Lung microvascular endothelial cell (primary cell): ENCODE data around the gene TMEM11. TPM values are rescaled to one million over a fixed set of nuclear protein-coding genes. Genes with fewer than 3 reads are reported as not detected.
"Not testable (repeated sequence)": the region's sequence is repeated elsewhere in the genome, so short reads cannot be mapped to it uniquely, and the experiment has no call there.

Experiments
- DNase-seq, 2 donors: peaks; one replicate each; pipeline versions ENCODE4 v3.0.0 to v3.0.0-alpha.2; 2010; ENCODE audit warnings: low read depth in 2 of 2
- total RNA-seq: library from RNA; depleted of rRNA; stranded (reverse); fragments of >200 nt; gene quantifications from 2 replicates; pipeline ENCODE4 v1.2.1, GENCODE V29; 2014

The TMEM11 gene
- total RNA-seq, 1 donor from 2014 or later = 18.1 TPM

GRCh38 chr17:21242780-21243515 lies 29.0 kb upstream of the TMEM11 start:
- DNase-seq = no peak

GRCh38 chr17:21242026-21242697 lies 28.2 kb upstream of the TMEM11 start:
- DNase-seq = no peak

DNA sequence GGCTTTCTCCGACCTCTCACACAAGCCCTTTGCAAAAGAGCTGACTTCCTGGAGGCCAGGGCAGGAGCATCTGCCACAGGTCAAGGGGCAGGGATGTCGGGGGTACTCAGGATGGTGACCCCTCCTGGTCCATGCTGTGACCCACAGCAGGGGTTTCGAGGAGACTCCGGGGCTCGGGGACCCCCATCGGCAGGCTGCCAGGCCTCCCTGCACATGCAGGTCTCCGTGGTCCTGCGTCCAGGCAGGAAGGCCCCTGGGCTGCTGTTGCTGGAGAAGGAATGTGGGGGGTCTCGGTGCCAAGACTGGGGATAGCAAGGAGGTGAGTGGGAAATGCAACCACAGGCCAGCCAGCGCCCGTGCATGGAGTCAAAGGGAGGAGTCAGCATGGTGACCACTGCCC lies 27.6 kb upstream of the TMEM11 start:
- DNase-seq = no peak

GRCh38 chr17:21240369-21241055 lies 26.6 kb upstream of the TMEM11 start:
- no peak for DNase-seq

DNA sequence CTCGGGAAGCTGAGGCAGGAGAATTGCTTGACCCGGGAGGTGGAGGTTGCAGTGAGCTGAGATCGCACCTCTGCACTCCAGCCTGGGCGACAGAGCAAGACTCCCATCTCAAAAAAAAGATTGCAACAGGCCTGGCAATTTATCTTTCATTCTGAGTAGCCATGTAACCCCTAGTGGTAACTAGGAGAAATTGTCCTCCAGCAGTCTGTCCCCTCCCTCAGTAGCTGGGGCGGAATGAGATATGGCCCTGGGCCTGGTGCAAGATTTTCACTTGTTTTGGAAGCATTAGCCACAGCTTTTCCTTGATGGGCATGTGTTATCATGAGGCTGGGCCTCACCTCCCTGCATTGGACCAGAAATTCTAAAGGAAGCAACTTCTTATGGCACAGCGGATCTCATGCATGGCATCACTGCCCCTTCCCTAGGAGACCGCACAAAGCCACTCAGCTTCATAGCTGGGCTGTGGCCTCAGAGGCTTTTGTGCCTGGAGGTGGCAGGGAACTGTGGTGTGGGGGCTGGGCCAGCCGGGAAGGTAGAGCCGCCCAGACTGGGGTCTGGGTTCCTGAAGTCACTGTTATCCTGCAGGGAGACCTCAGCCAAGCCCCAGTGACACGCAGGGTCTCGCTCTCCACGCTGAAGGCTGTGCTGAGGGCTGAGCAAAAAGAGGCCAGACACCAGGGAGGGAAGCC lies 25.9 kb upstream of the TMEM11 start:
- peak; percentile 28 to 54 for DNase-seq

DNA sequence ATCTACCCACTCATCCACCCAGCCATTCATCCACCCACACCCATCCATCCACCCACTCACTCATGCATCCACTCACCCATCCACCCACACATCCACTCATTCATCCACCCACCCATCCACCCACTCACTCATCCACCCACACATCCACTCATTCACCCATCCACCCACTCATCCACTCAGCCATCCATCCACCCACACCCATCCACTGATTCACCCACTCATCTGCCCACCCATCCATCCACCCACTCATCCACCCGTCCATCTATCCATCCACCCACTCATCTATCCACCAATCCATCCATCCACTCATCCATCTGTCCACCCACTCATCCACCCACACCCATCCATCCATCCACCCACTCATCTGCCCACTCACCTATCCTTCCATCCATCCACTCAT lies 22.0 kb upstream of the TMEM11 start:
- no peak for DNase-seq

- DNase-seq = no peak
Observed at GRCh38 chr17:21233581-21234347, 19.8 kb upstream of the TMEM11 start.

DNA sequence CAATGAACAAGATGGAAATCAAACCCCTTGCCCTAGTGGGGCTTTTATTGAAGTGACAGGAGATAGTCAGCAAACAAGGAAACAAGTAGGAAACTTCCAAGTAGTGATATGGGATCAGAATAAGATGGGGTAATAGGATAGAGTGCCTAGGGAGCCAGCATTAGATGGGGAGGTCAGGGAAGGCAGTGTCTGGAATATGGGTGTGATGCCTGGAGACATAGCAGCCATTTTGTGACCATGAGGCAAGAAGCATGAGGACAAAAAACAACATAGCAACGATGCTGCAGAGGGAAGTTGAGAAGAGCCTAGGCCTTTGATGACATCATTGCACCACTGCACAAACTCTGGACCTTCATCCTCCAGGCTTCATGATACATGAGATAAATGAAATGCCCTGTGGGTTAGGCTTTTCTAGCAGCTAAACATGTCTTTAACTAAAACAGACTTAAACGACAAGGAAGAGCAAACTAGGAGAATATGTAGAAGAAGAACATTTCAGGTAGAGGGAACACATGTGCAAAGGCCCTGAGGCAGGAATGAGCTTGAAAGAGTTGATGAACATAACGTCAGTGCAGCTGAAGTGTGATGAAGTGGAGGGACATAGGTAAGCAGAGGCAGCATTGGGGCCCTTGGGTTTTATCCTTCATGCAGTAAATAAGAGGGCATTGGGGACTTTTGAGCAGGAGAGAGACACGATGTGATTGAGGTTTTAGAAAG lies 18.2 kb upstream of the TMEM11 start:
- DNase-seq = no peak

- no peak for DNase-seq
Observed at GRCh38 chr17:21231533-21231932, 17.6 kb upstream of the TMEM11 start.

- DNase-seq = peak in 1 of 2 donors; percentile 46
Observed at GRCh38 chr17:21228845-21229244, 14.9 kb upstream of the TMEM11 start.

DNA sequence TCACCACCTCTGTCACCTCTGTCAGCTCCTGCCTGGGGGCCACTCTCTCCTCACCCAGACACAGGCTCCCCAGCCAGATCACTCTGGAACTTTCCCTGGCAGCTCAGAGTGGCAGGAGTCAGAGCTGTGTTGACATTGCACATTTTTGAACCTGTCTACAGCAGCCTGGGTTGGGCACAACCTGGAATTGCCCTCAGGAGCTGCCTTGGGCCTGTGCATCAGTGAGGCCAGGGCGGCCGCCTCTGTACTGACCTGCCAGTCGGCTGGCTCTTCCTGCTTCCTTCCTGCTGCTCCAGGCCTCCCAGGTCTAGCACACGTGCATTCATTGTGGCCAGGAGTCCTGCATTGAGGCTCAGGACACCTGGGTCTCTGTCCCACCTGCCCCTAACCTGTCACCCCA lies 14.2 kb upstream of the TMEM11 start:
- DNase-seq = peak in 1 of 2 donors; percentile 56

DNA sequence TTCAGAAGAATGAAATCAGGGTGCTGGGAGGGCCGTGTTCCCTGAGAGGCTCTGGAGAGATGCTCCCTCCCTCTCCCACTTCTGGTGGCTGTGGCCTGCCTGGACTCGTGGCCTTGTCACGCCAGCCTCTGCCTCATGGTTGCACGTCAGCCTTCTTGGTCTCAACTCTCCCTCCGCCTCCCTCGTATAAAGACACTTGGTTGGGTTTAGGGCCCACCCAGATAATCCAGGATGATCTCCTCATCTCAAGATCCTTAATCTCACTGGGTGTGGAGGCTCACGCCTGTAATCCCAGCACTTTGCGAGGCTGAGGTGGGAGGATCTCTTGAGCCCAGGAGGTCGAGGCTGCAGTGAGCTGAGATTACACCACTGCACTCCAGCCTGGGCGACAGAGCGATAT lies 13.3 kb upstream of the TMEM11 start:
- not testable (repeated sequence) for DNase-seq

GRCh38 chr17:21223086-21223485 lies 9.1 kb upstream of the TMEM11 start:
- DNase-seq = no peak

DNA sequence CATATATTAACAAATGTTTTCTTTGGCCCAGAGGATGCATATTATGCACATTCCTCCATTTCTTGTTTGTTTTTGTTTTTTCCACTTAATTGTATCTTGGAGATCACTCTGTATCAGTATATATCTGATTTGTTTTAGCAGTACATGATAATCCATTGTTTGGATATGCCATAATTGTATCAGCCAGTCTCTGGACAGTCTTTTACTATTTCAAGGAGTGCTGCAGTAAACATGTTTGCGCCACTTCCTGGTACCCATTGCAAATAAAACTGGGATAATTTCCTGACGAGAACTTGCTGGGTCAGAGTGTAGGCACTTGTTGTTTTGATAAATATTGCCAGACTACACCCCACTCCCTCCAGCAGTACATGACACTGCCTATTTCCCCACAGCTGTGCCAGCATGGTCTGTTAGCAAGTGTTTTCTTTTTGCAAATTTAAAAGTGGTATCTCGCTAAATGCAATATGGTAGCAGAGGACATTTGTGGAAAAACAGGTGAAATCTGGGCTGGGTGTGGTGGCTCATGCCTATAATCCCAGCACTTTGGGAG lies 4.9 kb upstream of the TMEM11 start:
- peak in 1 of 2 donors; percentile 12 for DNase-seq

DNA sequence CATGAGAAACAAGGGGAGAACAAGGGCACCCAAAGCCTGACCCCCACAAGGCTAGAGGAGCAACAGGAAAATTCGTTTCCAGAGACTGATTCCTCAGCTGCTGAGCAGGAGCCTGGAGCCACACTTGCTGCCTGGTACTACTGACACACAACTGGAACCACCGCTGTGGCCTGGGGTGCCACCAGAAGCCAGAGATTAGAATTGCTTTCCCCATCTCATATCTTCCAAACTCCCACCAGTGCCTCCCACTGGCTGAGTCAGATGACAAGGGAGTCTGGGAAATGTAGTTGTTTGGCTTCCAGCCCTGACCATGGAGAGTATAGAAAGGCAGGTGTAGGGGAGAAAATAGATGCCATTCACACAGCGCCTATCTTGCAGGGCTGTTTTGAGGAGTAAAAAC lies 4.1 kb upstream of the TMEM11 start:
- DNase-seq = peak in 1 of 2 donors; percentile 46

DNA sequence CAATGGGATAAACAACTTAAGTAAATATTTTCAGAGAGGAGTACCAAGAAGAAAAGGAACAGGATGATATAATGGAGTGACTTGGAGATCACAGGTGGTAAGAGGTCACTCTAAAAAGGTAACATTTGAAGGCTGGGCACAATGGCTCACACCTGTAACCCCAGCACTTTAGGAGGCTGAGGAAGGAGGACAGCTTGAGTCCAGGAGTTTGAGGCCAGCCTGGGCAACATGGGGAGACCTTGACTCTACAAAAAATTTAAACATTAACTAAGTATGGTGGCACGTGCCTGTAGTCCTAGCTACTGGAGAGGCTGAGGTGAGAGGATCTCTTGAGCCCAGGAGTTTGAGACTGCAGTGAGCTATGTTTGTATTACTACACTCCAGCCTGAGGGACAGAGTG lies 3.4 kb upstream of the TMEM11 start:
- DNase-seq = no peak

GRCh38 chr17:21215935-21216334 lies 2.0 kb upstream of the TMEM11 start:
- DNase-seq = no peak

GRCh38 chr17:21214777-21215541 lies 998 bp upstream of the TMEM11 start:
- DNase-seq = peak in 1 of 2 donors; percentile 9

GRCh38 chr17:21213638-21214014 lies 335 bp downstream of the TMEM11 start:
- DNase-seq = peak; percentile 50 to 53
